ENCODE measurements around the gene ARHGEF28. TPM values are rescaled to one million over a fixed set of nuclear protein-coding genes. Genes with fewer than 3 reads are reported as not detected.

Gene ARHGEF28
- total and polyA plus RNA-seq, 2 donors (not counting 1 experiment from before 2014, with no cell fraction given) = not detected

DNA sequence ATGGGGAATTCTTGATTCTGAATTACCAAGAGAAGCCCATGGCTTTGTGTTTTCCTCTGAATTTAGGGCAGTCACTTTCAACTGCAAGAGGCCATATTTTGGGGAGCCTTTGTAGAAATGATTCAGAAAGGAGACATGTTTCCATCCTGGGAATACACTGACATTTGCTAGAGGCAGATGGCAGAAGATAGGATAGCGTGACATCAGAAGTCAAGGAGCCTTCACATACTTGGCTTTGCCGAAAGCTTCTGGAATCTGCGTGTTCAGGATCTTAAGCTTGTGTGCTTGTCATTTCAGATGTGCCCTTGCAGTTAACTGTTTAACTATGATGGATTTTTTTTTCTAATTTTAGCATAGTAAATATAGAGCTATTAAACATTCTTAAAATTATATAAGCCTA lies 296.2 kb downstream of the ARHGEF28 start:
- H3K36me3 ChIP-seq (replicated peaks in 1 of 2; ENCODE audit: control extremely low read depth in 1 of 2, control insufficient read depth in 1 of 2, extremely low read depth in 1 of 2, insufficient read depth in 2 of 2, low read length in 1 of 2) = no peaks in the 10 kb centered on the region
- Mint-ChIP-seq H3K27me3 (peaks cover 41% of the 10 kb centered on the region), H3K4me3 (no peak overlapping the region), H3K27ac (no peak overlapping the region), H3K4me1 (no peaks in the 10 kb centered on the region), H3K9me3 (ENCODE audit: insufficient read depth) (no peaks in the 10 kb centered on the region)
- WGBS (ENCODE audit: insufficient coverage) = 95% methylated on average over 2 of the region's 3 CpGs
- ChIA-PET POLR2A (no interaction called here), CTCF (no interaction called here)
- no peaks in the 10 kb centered on the region for H3K4me1 ChIP-seq (ENCODE audit: control insufficient read depth in 2 of 2, insufficient read depth in 2 of 2, low read length in 2 of 2)
- H3K4me2 ChIP-seq (replicated peaks; ENCODE audit: low read depth, low read length, poor library complexity, severe bottlenecking) = no peak overlapping the region
- no peaks in the 10 kb centered on the region for H4K20me1 ChIP-seq (ENCODE audit: control insufficient read depth, insufficient read depth, low read length, poor library complexity, severe bottlenecking)
- no peak overlapping the region for H3K9ac ChIP-seq (ENCODE audit: low read length)
- DNase-seq (no peak), ATAC-seq (ENCODE audit: low read depth) (no peak)
- no peak overlapping the region for H3K4me3 ChIP-seq (ENCODE audit: control extremely low read depth in 1 of 5, extremely low read depth in 1 of 5, insufficient read depth in 1 of 5, low read depth in 2 of 5, low read length in 4 of 5)
- no peaks in the 10 kb centered on the region for H3K9me3 ChIP-seq (ENCODE audit: control extremely low read depth in 1 of 3, control insufficient read depth in 2 of 3, insufficient read depth in 1 of 3, low read length in 2 of 3)
- peaks cover 0 to 3% (median 0%) of the 10 kb centered on the region in 4 experiments for H3K27me3 ChIP-seq (replicated peaks in 1 of 4; ENCODE audit: control extremely low read depth in 1 of 4, control insufficient read depth in 3 of 4, insufficient read depth in 4 of 4, low read length in 3 of 4)
- H3K27ac ChIP-seq (ENCODE audit: low read length in 2 of 2) = no peak overlapping the region
- intact Hi-C loops (cut with micrococcal nuclease) = no loop called here
- H3K79me2 ChIP-seq (ENCODE audit: control insufficient read depth, insufficient read depth, low read length) = no peaks in the 10 kb centered on the region
- H2AFZ ChIP-seq (ENCODE audit: insufficient read depth, low read depth, low read length, poor library complexity, severe bottlenecking) = no peak overlapping the region
- TF ChIP-seq, protein P1, sequence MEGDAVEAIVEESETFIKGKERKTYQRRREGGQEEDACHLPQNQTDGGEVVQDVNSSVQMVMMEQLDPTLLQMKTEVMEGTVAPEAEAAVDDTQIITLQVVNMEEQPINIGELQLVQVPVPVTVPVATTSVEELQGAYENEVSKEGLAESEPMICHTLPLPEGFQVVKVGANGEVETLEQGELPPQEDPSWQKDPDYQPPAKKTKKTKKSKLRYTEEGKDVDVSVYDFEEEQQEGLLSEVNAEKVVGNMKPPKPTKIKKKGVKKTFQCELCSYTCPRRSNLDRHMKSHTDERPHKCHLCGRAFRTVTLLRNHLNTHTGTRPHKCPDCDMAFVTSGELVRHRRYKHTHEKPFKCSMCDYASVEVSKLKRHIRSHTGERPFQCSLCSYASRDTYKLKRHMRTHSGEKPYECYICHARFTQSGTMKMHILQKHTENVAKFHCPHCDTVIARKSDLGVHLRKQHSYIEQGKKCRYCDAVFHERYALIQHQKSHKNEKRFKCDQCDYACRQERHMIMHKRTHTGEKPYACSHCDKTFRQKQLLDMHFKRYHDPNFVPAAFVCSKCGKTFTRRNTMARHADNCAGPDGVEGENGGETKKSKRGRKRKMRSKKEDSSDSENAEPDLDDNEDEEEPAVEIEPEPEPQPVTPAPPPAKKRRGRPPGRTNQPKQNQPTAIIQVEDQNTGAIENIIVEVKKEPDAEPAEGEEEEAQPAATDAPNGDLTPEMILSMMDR (IDR thresholded peaks at IDR 0.05) = no peak
- no peak for TF ChIP-seq EZH2 (IDR thresholded peaks at IDR 0.05; ENCODE audit: borderline replicate concordance, insufficient read depth, low read depth, low read length, poor library complexity, severe bottlenecking)

DNA sequence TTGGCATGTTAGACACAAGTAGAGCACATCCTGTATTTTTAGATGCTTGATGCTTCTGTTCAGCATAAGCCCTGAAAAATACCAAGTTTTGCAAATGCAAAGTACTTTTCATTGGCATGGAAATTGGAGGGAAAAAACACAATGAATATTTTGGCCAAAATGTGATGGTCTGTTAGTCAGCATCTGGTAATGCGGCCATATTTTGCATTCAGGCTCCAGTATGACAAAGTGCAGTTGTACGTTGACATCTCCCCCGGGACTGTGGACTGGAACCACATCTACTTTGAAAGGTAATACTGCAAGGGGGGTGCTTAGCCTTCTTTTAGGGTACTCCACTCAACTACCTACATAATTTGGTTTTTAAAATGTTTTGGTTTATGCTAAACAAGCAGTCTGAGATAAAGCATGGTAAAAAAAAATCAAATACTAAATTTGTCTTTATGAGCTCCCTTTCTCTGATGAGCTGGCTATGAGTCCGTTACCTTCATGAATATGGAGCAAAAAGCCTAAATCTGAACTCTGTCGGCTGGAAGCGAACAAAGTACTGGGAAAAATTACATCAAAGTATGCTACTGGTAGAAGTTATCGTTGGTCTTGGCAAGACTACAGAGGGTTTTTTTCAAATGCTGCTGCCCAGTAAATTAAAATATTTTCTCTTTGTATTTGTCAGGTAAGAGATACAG lies 297.0 kb downstream of the ARHGEF28 start:
- no CpG with 5 or more reads among the region's 7 CpGs for WGBS (ENCODE audit: insufficient coverage)
- Mint-ChIP-seq H3K4me3 (no peak overlapping the region), H3K9me3 (ENCODE audit: insufficient read depth) (no peaks in the 10 kb centered on the region), H3K4me1 (no peaks in the 10 kb centered on the region), H3K27me3 (peaks cover 38% of the 10 kb centered on the region), H3K27ac (no peak overlapping the region)
- no peak for DNase-seq
- intact Hi-C loops (cut with micrococcal nuclease) = no loop called here
- no peak overlapping the region for H2AFZ ChIP-seq (ENCODE audit: insufficient read depth, low read depth, low read length, poor library complexity, severe bottlenecking)
- H3K4me3 ChIP-seq (ENCODE audit: control extremely low read depth in 1 of 5, extremely low read depth in 1 of 5, insufficient read depth in 1 of 5, low read depth in 2 of 5, low read length in 4 of 5) = no peak overlapping the region
- H3K9ac ChIP-seq (ENCODE audit: low read length) = no peak overlapping the region
- ChIA-PET CTCF (no interaction called here), POLR2A (no interaction called here)
- H3K4me1 ChIP-seq (ENCODE audit: control insufficient read depth in 2 of 2, insufficient read depth in 2 of 2, low read length in 2 of 2) = no peaks in the 10 kb centered on the region
- TF ChIP-seq, protein P1 (IDR thresholded peaks at IDR 0.05) = no peak
- no peak for TF ChIP-seq EZH2 (IDR thresholded peaks at IDR 0.05; ENCODE audit: borderline replicate concordance, insufficient read depth, low read depth, low read length, poor library complexity, severe bottlenecking)
- H3K36me3 ChIP-seq (replicated peaks in 1 of 2; ENCODE audit: control extremely low read depth in 1 of 2, control insufficient read depth in 1 of 2, extremely low read depth in 1 of 2, insufficient read depth in 2 of 2, low read length in 1 of 2) = no peaks in the 10 kb centered on the region
- no peak for ATAC-seq (ENCODE audit: low read depth)
- H3K9me3 ChIP-seq (ENCODE audit: control extremely low read depth in 1 of 3, control insufficient read depth in 2 of 3, insufficient read depth in 1 of 3, low read length in 2 of 3) = no peaks in the 10 kb centered on the region
- H3K27me3 ChIP-seq (replicated peaks in 1 of 4; ENCODE audit: control extremely low read depth in 1 of 4, control insufficient read depth in 3 of 4, insufficient read depth in 4 of 4, low read length in 3 of 4) = peaks cover 0 to 3% (median 0%) of the 10 kb centered on the region in 4 experiments
- H3K27ac ChIP-seq (ENCODE audit: low read length in 2 of 2) = no peak overlapping the region
- no peaks in the 10 kb centered on the region for H3K79me2 ChIP-seq (ENCODE audit: control insufficient read depth, insufficient read depth, low read length)
- no peak overlapping the region for H3K4me2 ChIP-seq (replicated peaks; ENCODE audit: low read depth, low read length, poor library complexity, severe bottlenecking)
- no peaks in the 10 kb centered on the region for H4K20me1 ChIP-seq (ENCODE audit: control insufficient read depth, insufficient read depth, low read length, poor library complexity, severe bottlenecking)

Measured in B cell (primary cell).